Stimulated activated CD8-positive, alpha-beta memory T cell treated with anti-CD3 and anti-CD28 coated beads, Interleukin-7, amount 100 ng/mL, for 24 hours (primary cell): ENCODE measurements around the gene ATP11A.
"Not testable (repeated sequence)": the region's sequence is repeated elsewhere in the genome, so short reads cannot be mapped to it uniquely, and the experiment has no call there.

Experiments
- DNase-seq: peaks from one replicate; pipeline ENCODE4 v3.0.0-alpha.2; 2020; ENCODE audit warnings: low read depth

The ATP11A gene

GRCh38 chr13:112692586-112692985 lies 2.7 kb downstream of the ATP11A start:
- no peak for DNase-seq

- DNase-seq: no peak
Observed at GRCh38 chr13:112693831-112694497, 4.1 kb downstream of the ATP11A start.

- DNase-seq: no peak
Observed at GRCh38 chr13:112695121-112695520, 5.3 kb downstream of the ATP11A start.

GRCh38 chr13:112696001-112696868 lies 6.4 kb downstream of the ATP11A start:
- no peak for DNase-seq

GRCh38 chr13:112696869-112697465 lies 7.1 kb downstream of the ATP11A start:
- DNase-seq: no peak

GRCh38 chr13:112697756-112698655 lies 8.2 kb downstream of the ATP11A start:
- DNase-seq: no peak

GRCh38 chr13:112699322-112699918 lies 9.6 kb downstream of the ATP11A start:
- DNase-seq: no peak

GRCh38 chr13:112700291-112701060 lies 10.6 kb downstream of the ATP11A start:
- DNase-seq: no peak

- no peak for DNase-seq
Observed at GRCh38 chr13:112702341-112702985, 12.6 kb downstream of the ATP11A start.

GRCh38 chr13:112702986-112703379 lies 13.1 kb downstream of the ATP11A start:
- no peak for DNase-seq

- no peak for DNase-seq
Observed at GRCh38 chr13:112703449-112704284, 13.8 kb downstream of the ATP11A start.

- no peak for DNase-seq
Observed at GRCh38 chr13:112704308-112705145, 14.7 kb downstream of the ATP11A start.

- no peak for DNase-seq
Observed at GRCh38 chr13:112705286-112705685, 15.4 kb downstream of the ATP11A start.

GRCh38 chr13:112706171-112706570 lies 16.3 kb downstream of the ATP11A start:
- no peak for DNase-seq

- DNase-seq: no peak
Observed at GRCh38 chr13:112708560-112709240, 18.9 kb downstream of the ATP11A start.

- not testable (repeated sequence) for DNase-seq
Observed at GRCh38 chr13:112709316-112709715, 19.5 kb downstream of the ATP11A start.
